HG02759 (cell line): ENCODE results near the gene LCN6.
"Not testable (repeated sequence)": the region's sequence is repeated elsewhere in the genome, so short reads cannot be mapped to it uniquely, and the experiment has no call there.

Experiments used
- ATAC-seq: cut with Tn5 transposase; IDR thresholded peaks from one replicate; pipeline ENCODE4 v1.9.1; 2021; ENCODE audit warnings: mild to moderate bottlenecking, moderate library complexity; ENCODE audit not compliant: unreplicated experiment

The LCN6 gene

DNA sequence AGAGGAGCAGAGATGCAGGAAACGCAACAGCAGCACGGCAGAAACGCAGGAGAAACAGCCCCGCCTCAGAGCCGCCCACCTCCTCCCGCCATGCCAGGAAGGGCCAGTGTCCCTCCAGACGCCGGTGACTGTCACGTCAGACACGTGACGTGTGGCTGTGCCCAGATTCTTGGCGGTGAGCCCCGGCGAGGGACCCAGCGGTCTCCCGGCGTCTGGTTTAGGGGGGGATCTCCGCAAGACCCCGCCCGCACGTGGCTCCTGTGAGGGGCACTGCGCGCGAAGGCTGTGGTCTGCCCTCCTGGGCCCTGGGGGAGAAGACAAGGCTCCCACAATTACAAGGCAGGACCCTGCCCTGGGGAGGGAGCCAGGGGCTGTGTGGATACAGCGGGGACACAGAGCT, 12.1 kb upstream of the LCN6 start:
- ATAC-seq, result no peak

DNA sequence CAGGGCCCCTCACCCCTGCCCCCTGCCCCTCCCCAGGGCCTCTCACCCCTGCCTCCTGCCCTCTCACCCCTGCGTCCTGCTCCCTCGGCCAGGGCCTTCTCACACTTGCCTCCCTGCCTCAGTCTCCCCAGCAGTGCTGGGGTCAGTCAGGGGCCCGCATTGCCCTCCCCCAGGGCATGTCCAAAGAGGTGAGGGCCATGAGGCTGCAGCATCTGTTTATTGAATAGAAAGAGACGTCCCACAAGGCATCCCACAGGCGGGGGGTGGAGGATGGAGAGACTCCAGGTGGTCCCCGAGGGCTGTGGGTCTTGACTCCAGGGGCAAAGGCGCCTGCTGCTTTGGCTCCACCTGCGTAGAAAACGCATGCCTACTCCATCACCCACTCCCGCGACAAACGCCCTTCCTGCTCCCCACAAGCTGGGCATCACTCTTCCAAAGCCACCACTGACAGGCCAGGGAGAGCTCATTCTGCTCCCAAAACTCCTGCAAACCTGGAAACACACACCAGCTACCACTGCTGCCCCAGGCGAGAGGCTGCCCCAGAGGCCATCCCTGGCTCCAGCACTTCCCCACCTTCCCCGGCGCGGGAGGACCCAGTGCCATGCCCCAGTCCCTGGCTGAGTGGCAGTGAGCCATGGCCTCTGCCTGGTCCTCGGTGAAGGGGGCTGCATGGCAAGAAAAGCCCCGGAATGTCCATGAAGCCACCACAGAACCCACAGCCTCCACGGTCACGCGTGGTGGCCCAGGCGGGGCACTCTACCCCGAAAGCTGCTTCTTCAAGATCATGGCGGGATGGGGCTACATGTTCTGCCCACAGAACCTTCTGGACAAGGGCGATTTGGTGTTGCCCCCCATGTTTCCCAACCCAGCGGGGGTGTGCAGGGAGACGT, 11.4 kb upstream of the LCN6 start:
- no peak for ATAC-seq

DNA sequence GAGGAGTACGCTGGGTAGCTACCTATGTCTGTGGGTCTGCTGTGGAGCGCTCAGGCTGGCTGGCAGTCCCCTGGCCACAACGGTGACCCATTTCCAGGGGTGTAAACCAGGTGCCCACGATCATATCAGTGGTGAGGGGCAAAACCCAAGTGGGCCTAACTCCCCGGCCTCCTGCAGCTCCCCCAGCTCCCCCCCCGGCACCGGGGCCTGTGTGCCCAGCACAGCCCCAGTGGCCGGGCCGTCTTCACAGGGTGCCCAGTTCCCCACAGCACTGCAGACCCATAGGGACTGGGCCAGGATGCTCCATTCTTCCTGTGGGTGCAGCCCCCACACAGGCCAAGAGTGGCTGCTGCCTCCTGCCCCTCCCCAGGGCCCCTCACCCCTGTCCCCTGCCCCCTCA, 10.7 kb upstream of the LCN6 start:
- no peak for ATAC-seq

DNA sequence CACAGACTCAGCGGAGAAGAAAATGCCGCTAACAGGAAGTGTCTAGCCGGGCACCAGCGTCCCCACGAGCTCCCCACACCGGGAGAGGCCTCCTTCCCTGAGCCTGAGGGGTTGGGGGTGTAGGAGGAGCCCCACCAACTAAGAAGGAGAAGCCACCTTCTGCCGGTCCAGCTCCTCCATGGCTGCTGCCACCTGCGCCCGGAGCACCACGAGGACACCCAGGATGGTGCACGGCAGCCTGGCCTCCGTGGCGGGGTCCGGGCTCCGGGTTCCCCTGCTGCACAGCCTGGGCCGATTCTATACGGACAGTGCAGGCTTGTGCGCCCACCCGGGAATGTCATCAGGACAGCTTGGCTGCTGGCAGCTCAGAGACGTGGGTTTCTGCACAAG, 9.4 kb upstream of the LCN6 start:
- ATAC-seq, result no peak

DNA sequence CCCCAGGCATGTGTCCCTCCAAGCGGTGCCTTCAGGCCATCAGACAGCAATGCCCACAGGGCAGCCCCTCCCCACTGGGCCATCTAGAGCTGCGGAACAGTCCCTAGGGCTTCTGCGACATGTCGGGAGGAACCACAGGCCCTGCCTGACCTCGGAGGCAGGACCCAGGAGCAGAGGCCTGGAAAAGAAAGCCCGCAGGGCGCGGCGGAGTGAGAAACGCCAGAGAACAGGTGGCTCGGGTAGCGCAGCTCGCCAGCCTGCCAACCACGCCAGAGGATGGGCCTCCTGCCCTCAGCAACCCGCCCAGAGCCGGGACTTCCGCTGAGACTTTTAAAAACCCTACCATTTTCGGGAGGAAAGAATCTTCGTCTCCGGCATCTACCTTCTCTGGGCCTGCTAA, 9.0 kb upstream of the LCN6 start:
- ATAC-seq, result no peak

DNA sequence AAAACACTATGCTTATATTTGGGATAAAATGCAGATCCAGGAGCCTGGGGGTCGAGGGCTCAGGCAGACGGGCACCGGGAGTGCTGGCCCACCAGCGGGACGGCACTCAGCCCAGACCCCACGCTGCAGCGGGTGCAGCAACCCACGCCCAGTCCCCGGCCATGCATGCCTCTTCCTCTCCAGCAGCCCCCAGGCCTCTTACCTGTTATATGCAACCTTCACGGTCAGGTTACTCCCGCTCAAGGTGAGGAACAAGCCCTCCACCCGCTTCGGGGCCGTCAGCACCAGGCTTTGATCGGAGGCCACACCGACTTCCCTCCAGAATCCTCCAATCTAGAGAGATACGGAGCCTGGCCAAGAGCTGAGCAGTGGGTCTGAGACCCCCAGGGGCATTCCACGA, 8.5 kb upstream of the LCN6 start:
- no peak for ATAC-seq

DNA sequence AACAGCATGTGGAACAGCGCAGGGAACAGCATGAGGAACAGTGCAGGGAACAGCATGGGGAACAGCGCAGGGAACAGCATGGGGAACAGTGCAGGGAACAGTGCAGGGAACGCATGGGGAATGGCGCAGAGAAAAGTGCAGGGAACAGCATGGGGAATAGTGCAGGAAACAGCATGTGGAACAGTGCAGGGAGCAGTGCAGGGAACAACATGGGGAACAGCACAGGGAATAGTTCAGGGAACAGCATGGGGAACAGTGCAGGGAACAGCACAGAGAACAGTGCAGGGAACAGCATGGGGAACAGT, 7.8 kb upstream of the LCN6 start:
- no peak for ATAC-seq

DNA sequence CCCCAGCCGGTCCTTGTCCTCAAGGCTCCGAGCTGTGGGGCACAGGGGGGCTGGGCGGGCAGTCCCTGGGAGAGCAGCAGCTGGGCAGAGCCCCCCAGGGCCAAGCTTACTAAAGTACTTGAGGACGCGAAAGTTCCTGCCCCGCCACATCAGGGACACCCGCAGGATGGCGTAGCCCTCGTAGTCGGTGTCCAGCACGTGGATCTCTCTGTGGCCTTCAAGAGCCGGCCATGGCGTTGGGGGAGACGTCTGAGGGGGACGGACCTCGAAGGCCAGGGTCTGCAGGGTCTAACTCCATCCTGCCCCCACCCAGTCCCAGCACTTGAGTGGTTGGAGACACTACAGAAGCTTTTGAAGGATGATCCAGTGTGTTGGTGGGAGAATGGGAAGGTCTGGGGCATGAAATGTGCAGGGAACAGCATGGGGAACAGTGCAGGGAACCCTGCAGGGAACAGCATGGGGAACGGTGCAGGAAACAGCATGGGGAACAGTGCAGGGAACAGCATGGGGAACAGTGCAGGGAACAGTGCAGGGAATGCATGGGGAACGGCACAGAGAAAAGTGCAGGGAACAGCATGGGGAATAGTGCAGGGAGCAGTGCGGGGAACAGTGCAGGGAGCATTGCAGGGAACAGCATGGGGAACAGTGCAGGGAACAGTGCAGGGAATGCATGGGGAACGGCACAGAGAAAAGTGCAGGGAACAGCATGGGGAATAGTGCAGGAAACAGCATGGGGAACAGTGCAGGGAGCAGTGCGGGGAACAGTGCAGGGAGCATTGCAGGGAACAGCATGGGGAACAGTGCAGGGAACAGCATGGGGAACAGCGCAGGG, 7.2 kb upstream of the LCN6 start:
- not testable (repeated sequence) for ATAC-seq

DNA sequence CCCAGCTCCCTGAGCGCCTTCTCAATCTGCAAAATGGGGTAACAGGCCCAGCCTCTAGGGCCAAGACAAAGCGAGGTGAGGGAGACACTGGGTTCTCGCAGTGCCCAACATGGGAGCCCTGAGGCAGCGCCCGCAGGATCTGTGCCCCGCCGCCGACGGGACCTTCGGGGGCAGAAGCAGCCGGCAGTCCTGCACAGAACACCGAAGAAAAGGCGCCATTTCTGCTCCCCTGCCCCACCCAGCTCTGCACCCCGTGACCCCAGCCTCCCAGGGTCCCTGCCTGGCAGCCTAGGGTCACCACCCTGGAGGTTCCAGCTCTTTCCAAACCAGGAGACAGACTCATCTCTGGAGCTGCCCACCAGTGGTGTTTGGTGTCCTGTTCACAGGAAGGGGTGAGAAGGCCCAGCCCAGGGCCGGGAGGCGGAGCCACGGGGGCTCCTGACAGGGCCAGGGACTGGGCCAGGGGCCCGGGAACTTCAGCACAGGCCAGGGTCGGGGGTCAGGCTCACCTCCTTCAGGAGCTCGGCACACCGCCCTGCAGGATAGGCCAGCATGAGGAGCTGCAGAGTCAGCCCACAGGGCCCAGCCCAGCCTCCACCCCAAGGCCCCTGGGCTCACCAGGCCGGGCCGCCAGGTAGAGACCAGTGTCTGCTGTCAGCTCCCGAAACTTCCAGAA, 6.4 kb upstream of the LCN6 start:
- ATAC-seq, result no peak

DNA sequence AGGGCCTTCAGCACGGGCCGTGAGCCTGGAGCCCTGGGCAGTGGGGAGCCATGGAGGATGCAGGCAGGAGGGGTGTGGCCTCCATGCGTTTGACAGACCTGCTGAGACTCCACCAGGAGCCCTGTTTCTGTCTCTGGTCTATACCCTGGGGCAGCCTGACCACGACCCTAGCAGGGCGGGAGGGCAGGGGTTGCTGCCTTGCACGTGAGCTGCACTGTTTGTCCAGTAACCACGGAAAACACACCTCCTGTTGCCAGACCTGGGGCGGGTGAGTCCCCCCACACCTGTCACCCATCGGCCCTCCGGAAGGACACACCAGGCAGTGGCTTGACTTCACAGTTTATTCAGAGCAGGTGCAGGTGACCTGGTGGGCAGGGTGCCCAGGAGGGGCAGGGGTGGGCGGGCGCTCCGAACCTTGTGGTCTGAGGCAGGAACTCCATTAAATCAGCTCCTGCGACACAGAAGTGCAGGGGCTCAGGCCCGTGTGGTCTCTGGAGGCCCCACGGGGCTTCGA, 5.8 kb upstream of the LCN6 start:
- ATAC-seq, result no peak

DNA sequence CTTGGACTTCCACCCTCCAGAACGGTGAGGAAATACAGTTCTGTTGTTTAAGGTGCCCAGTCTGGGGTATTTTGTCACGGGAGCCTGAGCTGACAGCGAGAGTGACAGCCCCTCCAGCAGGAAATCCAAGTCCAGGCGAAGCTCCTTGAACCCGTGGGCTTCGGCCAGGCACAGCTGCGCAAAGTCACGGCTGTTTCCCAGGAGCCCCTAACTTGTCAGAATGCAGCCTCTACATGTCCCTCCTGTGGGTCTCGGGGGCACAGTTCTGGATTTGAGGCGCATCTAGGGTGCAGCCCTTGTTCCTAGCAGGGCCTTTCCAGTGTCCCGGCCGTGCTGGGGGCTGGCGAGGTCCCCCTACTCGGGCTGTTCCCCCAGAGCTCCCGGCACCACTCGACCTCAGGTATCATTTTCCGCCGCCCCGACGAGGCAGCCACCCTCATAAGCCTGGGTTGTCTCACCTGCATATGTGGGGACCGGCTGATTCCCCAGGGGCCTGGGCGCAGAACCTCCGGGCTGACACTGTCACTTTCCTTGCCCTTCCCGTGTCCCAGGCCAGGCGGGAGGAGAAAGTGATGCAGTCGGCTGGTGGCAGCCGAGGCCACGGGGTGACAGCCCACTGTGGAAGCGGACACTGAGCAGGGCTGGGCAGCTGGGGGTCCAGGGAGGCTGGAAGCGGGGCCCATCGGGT, 5.2 kb upstream of the LCN6 start:
- ATAC-seq, result no peak

DNA sequence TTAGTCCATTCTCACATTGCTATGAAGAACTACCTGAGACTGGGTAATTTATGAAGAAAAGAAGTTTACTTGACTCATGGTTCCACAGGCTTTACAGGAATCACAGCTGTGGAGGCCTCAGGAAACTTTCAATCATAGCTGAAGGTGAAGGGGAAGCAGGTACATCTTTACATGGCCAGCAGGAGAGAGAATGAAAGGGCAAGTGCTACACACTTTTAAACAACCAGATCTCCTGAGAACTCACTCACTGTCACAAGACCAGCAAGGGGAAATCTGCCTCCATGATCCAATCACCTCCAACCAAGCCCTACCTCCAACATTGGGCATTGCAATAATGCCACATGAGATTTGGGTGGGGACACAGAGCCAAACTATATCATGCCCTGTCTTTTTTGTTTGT, 3.5 kb upstream of the LCN6 start:
- ATAC-seq, result no peak

DNA sequence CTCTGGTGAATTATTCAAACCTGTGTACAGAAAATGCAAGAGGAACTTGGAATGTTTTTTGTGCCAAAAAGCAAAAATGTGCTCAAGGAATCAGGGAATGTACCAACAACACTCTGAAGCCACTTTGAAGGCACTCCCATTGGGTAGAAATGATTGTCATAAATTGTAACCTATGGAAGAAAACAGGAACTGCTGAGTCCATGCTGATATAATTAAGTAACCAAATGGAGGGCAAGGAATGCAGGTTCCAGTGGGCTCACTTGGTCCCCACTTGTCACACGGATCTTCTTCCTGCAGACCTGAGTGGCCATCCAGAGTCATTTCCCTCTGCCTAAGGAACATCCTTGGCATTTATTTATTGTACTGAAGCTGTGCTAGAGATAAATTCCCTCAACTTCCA, 2.9 kb upstream of the LCN6 start:
- ATAC-seq, result no peak

DNA sequence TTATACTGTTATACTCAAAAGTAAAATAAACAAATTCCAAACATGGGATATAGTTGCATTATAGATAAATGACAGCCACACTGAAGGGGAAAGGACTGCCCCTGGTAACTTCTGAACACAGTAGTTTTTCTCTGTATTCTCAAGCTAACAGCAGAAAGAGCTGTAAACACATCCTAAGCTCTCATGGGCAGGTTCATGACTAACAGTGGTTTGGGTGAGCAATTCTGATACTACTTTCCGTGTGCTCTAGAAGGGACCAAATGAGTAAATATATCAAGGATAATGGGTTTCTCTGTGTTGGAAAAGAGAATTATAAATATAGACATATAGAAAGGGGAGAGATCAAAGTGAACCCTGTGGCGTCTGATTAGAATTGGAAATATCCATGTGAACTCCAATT, 2.2 kb upstream of the LCN6 start:
- no peak for ATAC-seq

DNA sequence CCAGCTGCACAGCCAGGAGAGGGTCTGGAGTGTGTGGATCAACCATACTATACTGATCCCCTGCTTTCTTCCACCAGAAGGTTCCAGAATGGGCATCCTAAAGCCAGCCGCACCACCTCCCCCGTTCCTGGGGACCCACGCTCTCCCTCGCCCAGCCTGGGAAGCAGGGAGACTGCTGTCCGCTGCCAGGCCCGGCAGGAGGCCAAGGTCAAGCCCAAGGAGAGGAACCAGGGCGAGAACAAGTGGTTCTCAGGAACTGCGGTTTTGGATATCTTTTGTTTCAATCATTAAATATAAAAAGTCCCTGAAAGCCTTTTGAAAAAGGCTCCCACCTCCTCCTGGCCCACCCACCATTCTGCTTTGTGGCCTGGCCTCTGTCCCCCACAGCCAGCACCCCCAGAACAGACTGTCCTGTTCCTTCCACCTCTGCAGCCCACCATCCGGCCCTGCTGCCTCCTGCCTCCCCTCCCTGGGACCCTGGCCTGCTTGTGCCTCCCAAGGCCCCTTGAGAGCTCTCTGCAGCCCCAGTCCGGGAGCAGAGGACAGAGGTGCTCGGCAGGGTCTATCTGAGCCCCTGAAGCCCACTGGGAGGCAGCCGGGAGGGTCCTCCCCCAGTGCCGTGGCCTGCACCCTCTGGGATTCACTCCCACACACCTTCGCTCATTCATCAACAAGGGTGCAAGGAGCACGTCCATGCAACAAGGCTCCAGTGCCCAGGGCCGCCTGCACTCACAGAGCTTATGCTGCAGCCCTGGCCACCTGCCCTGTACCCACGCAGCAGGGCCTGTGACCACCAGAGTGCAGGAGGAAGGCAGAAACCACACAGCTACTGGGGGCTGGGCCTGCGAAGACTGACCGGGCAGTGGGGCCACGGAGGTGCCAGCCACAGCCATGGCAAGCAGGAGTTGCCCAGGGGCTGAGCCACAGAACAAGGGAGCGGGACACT, 614 bp upstream of the LCN6 start:
- ATAC-seq, result no peak

DNA sequence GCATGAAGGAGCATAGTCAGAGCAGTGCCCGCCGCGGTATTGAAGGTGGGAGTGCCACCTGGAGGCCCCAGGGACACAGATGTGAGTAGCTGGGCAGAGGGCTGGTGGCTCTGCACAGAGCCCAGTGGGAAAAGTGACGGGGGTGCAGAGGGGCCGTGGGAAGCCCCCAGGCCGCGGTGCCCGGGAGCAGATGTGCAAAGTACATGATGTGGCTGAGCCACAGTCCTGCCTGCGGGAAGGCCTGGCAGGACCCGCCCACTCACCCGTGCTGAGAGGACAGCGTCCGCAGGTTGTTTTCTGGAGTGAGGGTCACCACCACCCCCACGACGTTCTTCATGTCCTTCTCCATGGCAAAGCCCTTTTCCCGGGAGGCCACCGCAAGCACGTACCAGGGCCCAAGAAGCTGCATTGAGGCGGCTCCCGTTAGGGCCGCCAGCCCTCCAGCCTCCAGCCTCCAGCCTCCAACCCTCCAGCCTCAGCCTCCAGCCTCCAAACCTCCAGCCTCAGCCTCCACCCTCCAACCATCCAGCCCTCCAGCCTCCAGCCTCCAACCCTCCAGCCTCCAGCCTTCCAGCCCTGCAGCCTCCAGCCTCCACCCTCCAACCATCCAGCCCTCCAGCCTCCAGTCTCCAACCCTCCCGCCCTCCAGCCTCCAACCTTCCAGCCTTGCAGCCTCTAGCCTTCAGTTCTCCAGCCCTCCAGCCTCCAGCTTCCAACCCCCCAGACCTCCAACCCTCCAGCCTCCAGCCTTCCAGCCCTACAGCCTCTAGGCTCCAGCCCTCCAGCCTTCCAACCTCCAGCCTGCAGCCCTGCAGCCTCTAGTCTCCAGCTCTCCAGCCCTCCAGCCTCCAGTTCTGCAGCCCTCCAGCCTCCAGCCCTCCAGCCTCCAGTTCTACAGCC, 914 bp downstream of the LCN6 start:
- no peak for ATAC-seq

DNA sequence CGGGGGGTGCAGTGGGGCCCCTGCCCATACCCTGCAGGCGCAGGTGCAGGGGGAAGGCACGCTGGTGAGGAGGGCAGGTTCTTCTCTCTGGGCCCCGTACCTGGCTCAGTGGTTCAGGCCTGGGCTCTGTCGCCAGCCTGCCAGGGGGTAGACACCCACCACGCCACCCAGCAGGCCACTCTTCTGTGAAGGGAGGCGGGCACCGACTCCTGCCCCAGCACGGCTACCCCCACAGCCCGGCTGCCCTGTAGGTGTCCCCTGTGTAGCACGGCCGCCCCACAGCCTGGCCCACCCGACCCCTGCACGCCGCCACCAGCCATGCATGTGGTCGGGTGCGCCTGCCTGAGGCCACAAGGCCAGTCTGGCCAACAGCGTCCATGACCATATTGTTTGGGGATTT, 1.7 kb downstream of the LCN6 start:
- no peak for ATAC-seq

DNA sequence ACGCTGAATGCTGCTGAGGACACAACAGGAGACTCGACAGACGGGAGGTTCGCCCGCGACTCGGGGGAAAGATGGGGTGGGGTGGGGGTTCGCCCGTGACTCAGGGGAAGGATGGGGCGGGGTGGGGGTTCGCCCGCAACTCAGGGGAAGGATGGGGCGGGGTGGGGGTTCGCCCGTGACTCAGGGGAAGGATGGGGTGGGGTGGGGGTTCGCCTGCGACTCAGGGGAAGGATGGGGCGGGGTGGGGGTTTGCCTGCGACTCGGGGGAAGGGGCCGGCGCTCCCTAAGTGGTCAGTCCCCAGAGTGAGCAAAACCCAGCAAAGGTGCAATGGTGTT, 2.2 kb downstream of the LCN6 start:
- no peak for ATAC-seq
